ENCODE data around the gene KLK3.

- TF ChIP-seq CTCF (IDR thresholded peaks at IDR 0.05; ENCODE audit: insufficient read depth, low read length) (no peak), POLR2AphosphoS5 (IDR thresholded peaks at IDR 0.05; ENCODE audit: low read depth) (no peak), GABPA (IDR thresholded peaks at IDR 0.05; ENCODE audit: low read depth) (no peak), REST (IDR thresholded peaks at IDR 0.05; ENCODE audit: insufficient replicate concordance, low read depth) (no peak), SPI1 (IDR thresholded peaks at IDR 0.05; ENCODE audit: borderline replicate concordance, low read depth) (no peak)
These were observed 34.0 kb upstream of the KLK3 start for GRCh38 chr19:50820549-50821247.

Data from HL-60 (cell line).